ENCODE measurements around the gene ANTXR1.
A peak's percentile ranks its signal among the peaks of the same experiment; 100 is the strongest.

ANTXR1 gene

GRCh38 chr2:69007603-69008002 lies 5.4 kb upstream of the ANTXR1 start:
- Histone ChIP-seq H3K9me3 (ENCODE audit: insufficient read depth, low read depth, low read length) (no peaks in the 10 kb centered on the region), H3K9ac (ENCODE audit: low read depth, low read length) (no peak overlapping the region), H3K36me3 (ENCODE audit: insufficient read depth, low read depth, low read length) (no peaks in the 10 kb centered on the region), H3K27me3 (ENCODE audit: insufficient read depth, low read length) (peaks cover 16% of the 10 kb centered on the region), H3K27ac (ENCODE audit: low read length) (no peak overlapping the region), H3K4me1 (ENCODE audit: insufficient read depth, low read length) (no peaks in the 10 kb centered on the region), H3K4me3 (ENCODE audit: low read length) (no peak overlapping the region)

GRCh38 chr2:69010437-69011194 lies 2.4 kb upstream of the ANTXR1 start:
- no peak overlapping the region for H3K4me3 ChIP-seq (ENCODE audit: low read length)
- H3K9ac ChIP-seq (ENCODE audit: low read depth, low read length): no peak overlapping the region
- H3K9me3 ChIP-seq (ENCODE audit: insufficient read depth, low read depth, low read length): no peaks in the 10 kb centered on the region
- no peaks in the 10 kb centered on the region for H3K36me3 ChIP-seq (ENCODE audit: insufficient read depth, low read depth, low read length)
- H3K27me3 ChIP-seq (ENCODE audit: insufficient read depth, low read length): peaks cover 18% of the 10 kb centered on the region
- no peak overlapping the region for H3K27ac ChIP-seq (ENCODE audit: low read length)
- H3K4me1 ChIP-seq (ENCODE audit: insufficient read depth, low read length): peaks cover 6% of the 10 kb centered on the region; the same call in 1 of the 2 replicates

GRCh38 chr2:69011611-69012157 lies 1.3 kb upstream of the ANTXR1 start:
- Histone ChIP-seq H3K9me3 (ENCODE audit: insufficient read depth, low read depth, low read length) (no peaks in the 10 kb centered on the region), H3K9ac (ENCODE audit: low read depth, low read length) (no peak overlapping the region), H3K4me3 (ENCODE audit: low read length) (no peak overlapping the region), H3K27me3 (ENCODE audit: insufficient read depth, low read length) (peaks cover 18% of the 10 kb centered on the region), H3K36me3 (ENCODE audit: insufficient read depth, low read depth, low read length) (no peaks in the 10 kb centered on the region), H3K27ac (ENCODE audit: low read length) (no peak overlapping the region), H3K4me1 (ENCODE audit: insufficient read depth, low read length) (peaks cover 6% of the 10 kb centered on the region; the same call in 1 of the 2 replicates)

- Histone ChIP-seq H3K4me1 (ENCODE audit: insufficient read depth, low read length) (peaks cover 6% of the 10 kb centered on the region; the same call in 1 of the 2 replicates), H3K9me3 (ENCODE audit: insufficient read depth, low read depth, low read length) (no peaks in the 10 kb centered on the region), H3K36me3 (ENCODE audit: insufficient read depth, low read depth, low read length) (no peaks in the 10 kb centered on the region), H3K4me3 (ENCODE audit: low read length) (peak overlapping the region; percentile 90), H3K9ac (ENCODE audit: low read depth, low read length) (peak overlapping the region; percentile 86; the same call in 1 of the 2 replicates), H3K27me3 (ENCODE audit: insufficient read depth, low read length) (peaks cover 18% of the 10 kb centered on the region), H3K27ac (ENCODE audit: low read length) (peak overlapping the region; percentile 86)
Measured at GRCh38 chr2:69012310-69013141, 453 bp upstream of the ANTXR1 start.

DNA sequence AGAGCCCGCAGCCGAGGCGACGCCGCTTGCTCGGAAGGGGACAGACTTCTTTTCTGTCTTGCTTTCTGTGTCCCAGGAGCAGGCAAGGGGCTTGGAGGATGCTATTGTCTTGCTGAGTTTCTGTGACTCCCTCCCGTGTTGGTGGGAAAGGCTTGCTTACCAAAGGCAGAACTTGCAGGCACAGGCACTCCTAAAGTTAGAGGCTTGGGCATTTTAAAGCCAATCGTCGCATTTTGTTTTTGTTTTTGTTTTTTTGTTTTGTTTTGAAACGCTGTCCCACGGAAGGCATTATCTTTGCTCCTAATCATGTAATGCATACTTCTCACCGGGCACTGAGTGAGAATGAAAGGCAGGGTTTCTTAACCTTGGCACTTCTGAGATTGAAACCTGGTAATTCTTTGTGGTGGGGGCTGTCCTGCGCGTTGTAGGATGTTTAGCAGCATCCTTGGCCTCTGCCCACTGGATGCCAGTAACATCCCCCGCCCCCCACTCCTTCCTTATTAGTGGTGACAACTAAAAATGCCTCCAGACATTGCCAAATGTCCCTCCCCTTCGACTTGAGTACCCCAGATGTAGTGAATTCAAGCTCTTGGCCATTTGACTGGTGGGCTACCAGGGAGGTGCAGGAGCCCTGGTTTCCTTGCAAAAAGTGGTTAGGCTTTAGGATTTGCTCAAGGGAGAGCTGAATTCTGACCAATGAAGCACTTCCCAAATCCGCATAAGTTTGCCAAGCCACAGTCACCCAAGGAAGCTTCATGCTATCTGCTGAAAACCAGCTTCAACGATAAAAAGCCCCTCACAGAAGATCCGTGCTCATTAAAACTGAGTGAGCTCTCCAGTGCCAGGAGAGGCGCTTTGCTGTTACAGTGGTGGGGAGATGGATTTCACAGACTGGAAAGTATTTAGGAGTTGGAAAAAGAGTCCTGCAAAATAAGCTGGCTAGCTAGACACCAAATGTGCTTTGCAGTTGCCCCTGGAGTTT lies 1.2 kb downstream of the ANTXR1 start:
- H3K9ac ChIP-seq (ENCODE audit: low read depth, low read length): peak overlapping the region; percentile 86; the same call in 1 of the 2 replicates
- H3K4me3 ChIP-seq (ENCODE audit: low read length): peak overlapping the region; percentile 90
- H3K4me1 ChIP-seq (ENCODE audit: insufficient read depth, low read length): peaks cover 6% of the 10 kb centered on the region; the same call in 1 of the 2 replicates
- H3K36me3 ChIP-seq (ENCODE audit: insufficient read depth, low read depth, low read length): no peaks in the 10 kb centered on the region
- no peaks in the 10 kb centered on the region for H3K9me3 ChIP-seq (ENCODE audit: insufficient read depth, low read depth, low read length)
- no peak overlapping the region for H3K27ac ChIP-seq (ENCODE audit: low read length)
- peaks cover 18% of the 10 kb centered on the region for H3K27me3 ChIP-seq (ENCODE audit: insufficient read depth, low read length)

- Histone ChIP-seq H3K9me3 (ENCODE audit: insufficient read depth, low read depth, low read length) (no peaks in the 10 kb centered on the region), H3K27me3 (ENCODE audit: insufficient read depth, low read length) (peaks cover 8% of the 10 kb centered on the region), H3K4me3 (ENCODE audit: low read length) (no peak overlapping the region), H3K27ac (ENCODE audit: low read length) (no peak overlapping the region), H3K9ac (ENCODE audit: low read depth, low read length) (no peak overlapping the region), H3K36me3 (ENCODE audit: insufficient read depth, low read depth, low read length) (no peaks in the 10 kb centered on the region), H3K4me1 (ENCODE audit: insufficient read depth, low read length) (peaks cover 18% of the 10 kb centered on the region)
Measured at GRCh38 chr2:69017080-69017479, 4.1 kb downstream of the ANTXR1 start.

DNA sequence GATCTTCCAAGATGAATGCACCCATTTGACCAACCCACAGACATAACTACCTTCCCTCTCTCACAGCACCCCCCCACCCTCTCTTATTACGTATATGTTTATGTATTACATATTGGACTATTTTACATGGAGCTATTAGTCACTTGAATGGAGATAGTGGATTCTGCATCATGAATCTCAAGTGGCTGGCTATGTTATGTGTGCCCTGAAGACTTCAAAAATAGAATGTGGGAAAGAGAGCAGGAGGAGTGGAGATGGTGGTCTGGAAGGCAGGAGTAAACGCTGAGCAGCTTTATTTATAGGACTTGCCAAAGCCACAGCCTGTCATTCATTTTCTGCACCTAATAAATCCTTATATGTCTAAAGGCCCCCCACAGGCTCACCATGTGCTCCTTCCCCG lies 4.9 kb downstream of the ANTXR1 start:
- no peak overlapping the region for H3K27ac ChIP-seq (ENCODE audit: low read length)
- H3K9ac ChIP-seq (ENCODE audit: low read depth, low read length): no peak overlapping the region
- H3K9me3 ChIP-seq (ENCODE audit: insufficient read depth, low read depth, low read length): no peaks in the 10 kb centered on the region
- no peaks in the 10 kb centered on the region for H3K36me3 ChIP-seq (ENCODE audit: insufficient read depth, low read depth, low read length)
- H3K4me1 ChIP-seq (ENCODE audit: insufficient read depth, low read length): peaks cover 18% of the 10 kb centered on the region
- H3K4me3 ChIP-seq (ENCODE audit: low read length): no peak overlapping the region
- H3K27me3 ChIP-seq (ENCODE audit: insufficient read depth, low read length): 0 out of 2 replicates have a peak, but pooled peaks cover under 1% of the 10 kb centered on the region

- H3K36me3 ChIP-seq (ENCODE audit: insufficient read depth, low read depth, low read length): no peaks in the 10 kb centered on the region
- H3K27me3 ChIP-seq (ENCODE audit: insufficient read depth, low read length): no peaks in the 10 kb centered on the region
- peaks cover 18% of the 10 kb centered on the region for H3K4me1 ChIP-seq (ENCODE audit: insufficient read depth, low read length)
- no peak overlapping the region for H3K27ac ChIP-seq (ENCODE audit: low read length)
- H3K4me3 ChIP-seq (ENCODE audit: low read length): no peak overlapping the region
- H3K9ac ChIP-seq (ENCODE audit: low read depth, low read length): no peak overlapping the region
- H3K9me3 ChIP-seq (ENCODE audit: insufficient read depth, low read depth, low read length): no peaks in the 10 kb centered on the region
Measured at GRCh38 chr2:69018678-69019095, 5.7 kb downstream of the ANTXR1 start.

DNA sequence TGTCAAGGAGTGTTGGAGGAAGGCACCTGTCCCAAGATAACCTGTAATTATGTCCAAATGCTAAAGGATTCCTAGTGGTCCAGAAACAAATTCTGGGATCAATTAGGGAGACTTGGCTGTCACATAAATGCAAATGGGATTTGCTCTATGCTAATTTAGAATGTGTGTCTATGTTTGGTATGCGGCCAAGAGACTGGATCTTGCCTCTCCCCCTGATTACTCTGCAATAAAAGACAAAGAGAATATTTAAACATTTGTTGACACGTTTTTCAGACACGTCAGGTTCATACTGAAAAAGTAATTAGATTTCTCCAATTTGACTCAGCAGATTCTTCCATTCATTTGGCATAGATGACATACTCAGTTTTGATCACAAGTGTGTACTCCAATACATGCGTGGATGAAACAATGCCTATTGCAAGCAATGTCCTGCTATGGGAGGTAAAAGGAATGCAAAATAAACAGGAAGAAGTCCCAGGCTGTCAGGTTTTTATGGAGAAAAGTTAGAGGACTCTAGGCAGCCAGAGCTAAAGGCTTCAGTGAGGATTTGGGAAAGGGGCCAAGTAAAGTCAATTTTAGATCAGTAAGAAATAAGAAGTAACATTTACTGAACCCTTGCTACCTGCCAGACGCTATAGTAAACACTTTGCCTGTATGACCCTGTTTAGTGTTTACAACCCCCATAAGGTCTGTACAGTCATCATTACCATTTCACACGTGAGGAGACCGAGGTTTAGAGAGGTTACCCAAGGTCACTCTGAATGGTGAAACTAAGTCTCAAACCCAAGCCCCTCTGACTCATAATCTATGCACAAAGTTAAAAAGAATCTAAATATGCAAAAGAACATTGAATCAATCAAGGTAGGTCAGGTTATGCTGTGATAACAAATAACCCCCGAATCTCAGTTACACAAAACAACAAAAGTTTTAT lies 7.8 kb downstream of the ANTXR1 start:
- Histone ChIP-seq H3K4me1 (ENCODE audit: insufficient read depth, low read length) (peaks cover 12% of the 10 kb centered on the region), H3K9ac (ENCODE audit: low read depth, low read length) (no peak overlapping the region), H3K4me3 (ENCODE audit: low read length) (no peak overlapping the region), H3K9me3 (ENCODE audit: insufficient read depth, low read depth, low read length) (no peaks in the 10 kb centered on the region), H3K36me3 (ENCODE audit: insufficient read depth, low read depth, low read length) (no peaks in the 10 kb centered on the region), H3K27me3 (ENCODE audit: insufficient read depth, low read length) (no peaks in the 10 kb centered on the region), H3K27ac (ENCODE audit: low read length) (no peak overlapping the region)

GRCh38 chr2:69021727-69022126 lies 8.7 kb downstream of the ANTXR1 start:
- H3K9ac ChIP-seq (ENCODE audit: low read depth, low read length): no peak overlapping the region
- H3K36me3 ChIP-seq (ENCODE audit: insufficient read depth, low read depth, low read length): no peaks in the 10 kb centered on the region
- H3K4me3 ChIP-seq (ENCODE audit: low read length): no peak overlapping the region
- H3K9me3 ChIP-seq (ENCODE audit: insufficient read depth, low read depth, low read length): no peaks in the 10 kb centered on the region
- no peak overlapping the region for H3K27ac ChIP-seq (ENCODE audit: low read length)
- H3K4me1 ChIP-seq (ENCODE audit: insufficient read depth, low read length): peaks cover 12% of the 10 kb centered on the region
- no peaks in the 10 kb centered on the region for H3K27me3 ChIP-seq (ENCODE audit: insufficient read depth, low read length)
